Activated gamma-delta T cell treated with Interleukin-2 at 50 U/mL for 16 hours (primary cell): ENCODE measurements around the gene LCTL.
"Not testable (repeated sequence)": the region's sequence is repeated elsewhere in the genome, so short reads cannot be mapped to it uniquely, and the experiment has no call there.

Experiments
- DNase-seq: peaks from one replicate; pipeline ENCODE4 v3.0.0-alpha.2; 2020

Gene LCTL

GRCh38 chr15:66563566-66564110 is 2.2 kb downstream of the LCTL start:
- DNase-seq = no peak

GRCh38 chr15:66563126-66563525 is 2.7 kb downstream of the LCTL start:
- DNase-seq = no peak

- DNase-seq = no peak
Observed at GRCh38 chr15:66560856-66561525, 4.8 kb downstream of the LCTL start.

- DNase-seq = no peak
Observed at GRCh38 chr15:66558271-66558670, 7.5 kb downstream of the LCTL start.

- no peak for DNase-seq
Observed at GRCh38 chr15:66555685-66556084, 10.1 kb downstream of the LCTL start.

GRCh38 chr15:66545255-66545654 is 20.5 kb downstream of the LCTL start:
- DNase-seq = no peak

GRCh38 chr15:66542896-66543295 is 22.9 kb downstream of the LCTL start:
- no peak for DNase-seq

- DNase-seq = no peak
Observed at GRCh38 chr15:66535056-66535455, 30.7 kb downstream of the LCTL start.

GRCh38 chr15:66524838-66525237 is 41.0 kb downstream of the LCTL start:
- no peak for DNase-seq

GRCh38 chr15:66523926-66524325 is 41.9 kb downstream of the LCTL start:
- no peak for DNase-seq

GRCh38 chr15:66515901-66516322 is 49.9 kb downstream of the LCTL start:
- DNase-seq = no peak

GRCh38 chr15:66514586-66514985 is 51.2 kb downstream of the LCTL start:
- no peak for DNase-seq

GRCh38 chr15:66508293-66508883 is 57.4 kb downstream of the LCTL start:
- no peak for DNase-seq

GRCh38 chr15:66505818-66506217 is 60.0 kb downstream of the LCTL start:
- DNase-seq = no peak

- DNase-seq = no peak
Observed at GRCh38 chr15:66505430-66505811, 60.4 kb downstream of the LCTL start.

GRCh38 chr15:66504563-66505429 is 61.0 kb downstream of the LCTL start, which contains the start of the genes RPL4 and ZWILCH:
TSS of gene RPL4 (minus strand) at chr15:66504855. CDS start at chr15:66504790, 65 bp downstream.
TSS of gene ZWILCH (plus strand) at chr15:66505326. CDS start at chr15:66505339, 13 bp downstream.
- peak; percentile 77 for DNase-seq

- no peak for DNase-seq
Observed at GRCh38 chr15:66503780-66504562, 61.8 kb downstream of the LCTL start.

GRCh38 chr15:66503041-66503648 is 62.7 kb downstream of the LCTL start:
- DNase-seq = not testable (repeated sequence)

- no peak for DNase-seq
Observed at GRCh38 chr15:66502491-66502890, 63.3 kb downstream of the LCTL start.

GRCh38 chr15:66500346-66500745 is 65.5 kb downstream of the LCTL start:
- not testable (repeated sequence) for DNase-seq

- no peak for DNase-seq
Observed at GRCh38 chr15:66498501-66499386, 67.1 kb downstream of the LCTL start.
